Erythroblast (primary cell): Measurements from ENCODE around the gene ENG.

Experiments
- GATA1 ChIP-seq: IDR thresholded peaks from 2 replicates; pipeline ENCODE4 v1.6.1; 2011; ENCODE audit warnings: low read depth, mild to moderate bottlenecking, control low read depth, low read length, moderate library complexity
- POLR2A ChIP-seq: IDR thresholded peaks from 2 replicates; pipeline ENCODE4 v1.6.1; 2011; ENCODE audit warnings: mild to moderate bottlenecking, low read length

- no peak for TF ChIP-seq POLR2A
- no peak for TF ChIP-seq GATA1
Measured at GRCh38 chr9:127892831-127893230, 38.4 kb upstream of the ENG start.
